K562 (cell line): ENCODE results near the gene SLC12A3. TPM values are rescaled to one million over a fixed set of nuclear protein-coding genes. Genes with fewer than 3 reads are reported as not detected.

Source experiments
- ATAC-seq: fragments of 200-7000 bp; cut with Tn5 transposase; 3 replicates; pipeline ENCODE4 v1.9.1; 2020; ENCODE audit warnings: moderate library complexity
- BruUV-seq: library from RNA; stranded (reverse); fragments of 400-500 nt; replicated peaks from 2 replicates; lab custom pipeline; 2021; lab: Mats Ljungman, UMichigan
- CTCF ChIA-PET: fragments of 300-600 bp; formaldehyde crosslinking; extraction: SDS; loops from one replicate; lab custom pipeline; 2021; ENCODE audit warnings: low intra/inter-chr PET ratio; lab: Yijun Ruan, JAX
- POLR2A ChIA-PET: fragments of 300-600, 350-650 bp; sonication (Branson Sonifier 250); formaldehyde crosslinking; extraction: SDS; loops from one replicate; lab custom pipeline; 2021; ENCODE audit warnings: antibody characterized with exemption, inconsistent platforms; lab: Yijun Ruan, JAX
- DNase-seq, 4 experiments: peaks; one replicate each; pipeline versions ENCODE4 v3.0.0 to v3.0.0-alpha.2; 2011 to 2018; ENCODE audit warnings: low spot score in 3 of 4, mixed read lengths in 3 of 4; ENCODE audit errors: extremely low read depth in 1 of 4
- FAIRE-seq: peaks from 2 replicates; lab custom pipeline; 2011; peaks lifted over from hg19 to GRCh38; lab: Jason Lieb, UNC
- H2AFZ ChIP-seq: 2 replicates; pipeline ENCODE4 v1.6.0; 2011; ENCODE audit warnings: low read depth, low read length, control low read depth, inconsistent platforms
- H3K27ac ChIP-seq: fragments of 200-600 bp; 3 replicates; pipeline ENCODE4 v1.8.0; 2011; ENCODE audit warnings: low read depth, mild to moderate bottlenecking, control low read depth, inconsistent platforms, low read length, moderate library complexity, mixed read lengths; ENCODE audit errors: extremely low read depth
- H3K27me3 ChIP-seq, 2 experiments: fragments of 300-600 bp in 1 of 2; 2 replicates in 1 of 2; 3 replicates in 1 of 2; pipeline versions ENCODE4 v1.6.0 to v1.8.0; 2011; ENCODE audit warnings: inconsistent platforms in 2 of 2, low read length in 2 of 2, mild to moderate bottlenecking in 1 of 2, mixed read lengths in 1 of 2, moderate library complexity in 1 of 2; ENCODE audit not compliant: control insufficient read depth in 2 of 2, insufficient read depth in 2 of 2
- H3K36me3 ChIP-seq: fragments of 300-600 bp; 3 replicates; pipeline ENCODE4 v1.8.0; 2011; ENCODE audit warnings: mild to moderate bottlenecking, low read length, inconsistent platforms; ENCODE audit not compliant: control insufficient read depth, insufficient read depth
- H3K4me1 ChIP-seq, 2 experiments: fragments of 200-600 bp in 1 of 2; replicated peaks in 1 of 2; 2 replicates in 1 of 2; 3 replicates in 1 of 2; pipeline versions ENCODE4 v1.5.1 to v1.8.0; 2011; ENCODE audit warnings: inconsistent platforms in 2 of 2, low read length in 2 of 2, mild to moderate bottlenecking in 1 of 2, mixed read lengths in 1 of 2, moderate library complexity in 1 of 2; ENCODE audit not compliant: control insufficient read depth in 2 of 2, insufficient read depth in 2 of 2
- H3K4me2 ChIP-seq: 2 replicates; pipeline ENCODE4 v1.6.1; 2011; ENCODE audit warnings: low read length, control low read depth, inconsistent platforms, mixed read lengths; ENCODE audit not compliant: insufficient read depth
- H3K4me3 ChIP-seq: fragments of 200-600 bp; sonication (generic), shearing (Covaris generic); 2 replicates; pipeline ENCODE4 v1.5.1; 2016; ENCODE audit warnings: control low read depth, inconsistent platforms
- H3K79me2 ChIP-seq: fragments of 200-600 bp; 3 replicates; pipeline ENCODE4 v1.8.0; 2011; ENCODE audit warnings: low read length, inconsistent platforms; ENCODE audit not compliant: control insufficient read depth, insufficient read depth
- H3K9ac ChIP-seq, 2 experiments: 2 replicates each; pipeline versions ENCODE4 v1.6.0 to v1.6.1; 2011; ENCODE audit warnings: low read depth in 2 of 2, low read length in 2 of 2, control low read depth in 1 of 2, inconsistent platforms in 1 of 2, mild to moderate bottlenecking in 1 of 2, mixed read lengths in 1 of 2; ENCODE audit not compliant: insufficient read depth in 1 of 2
- H3K9me1 ChIP-seq: one replicate; pipeline ENCODE4 v1.6.0; 2011; ENCODE audit warnings: inconsistent platforms, mild to moderate bottlenecking, low read length, moderate library complexity; ENCODE audit not compliant: control insufficient read depth, insufficient read depth
- H3K9me3 ChIP-seq: replicated peaks from 2 replicates; pipeline ENCODE4 v1.5.1; 2011; ENCODE audit warnings: low read depth, low read length, inconsistent platforms; ENCODE audit not compliant: control insufficient read depth, insufficient read depth
- H4K20me1 ChIP-seq: replicated peaks from 2 replicates; pipeline ENCODE4 v1.6.1; 2011; ENCODE audit warnings: low read length, inconsistent platforms, mixed read lengths; ENCODE audit not compliant: control insufficient read depth, insufficient read depth
- NFRKB ChIP-seq: fragments of 450-650 bp; IDR thresholded peaks from 2 replicates; pipeline ENCODE4 v1.6.1; 2016; ENCODE audit warnings: low read depth
- RBBP5 ChIP-seq: fragments of 200-600 bp; sonication (generic); IDR thresholded peaks from 2 replicates; pipeline ENCODE4 v1.6.1; 2012; ENCODE audit warnings: borderline replicate concordance, mild to moderate bottlenecking, low read length, control low read depth, inconsistent platforms; ENCODE audit not compliant: insufficient read depth, poor library complexity, severe bottlenecking
- WGBS: fragments of 100-300 bp; shearing (Covaris generic); methylation state at CpG from one replicate; pipeline ENCODE4 v1.1.6; 2016; ENCODE audit warnings: low coverage, mixed read lengths; ENCODE audit not compliant: insufficient coverage; ENCODE audit errors: missing lambda C conversion rate; 5-methylcytosine and 5-hydroxymethylcytosine counted together
- in situ Hi-C: fragments of 300-500 bp; cut with MboI; formaldehyde crosslinking; loops from 4 replicates; pipeline ENCODE4 v1.15.0; 2018; ENCODE audit warnings: inconsistent platforms, mixed read lengths
- intact Hi-C: fragments of 100-400 bp; cut with micrococcal nuclease; formaldehyde crosslinking; loops from 2 replicates; pipeline ENCODE4 v1.14.2; 2022
- polyA plus RNA-seq, 8 experiments: library from polyadenylated mRNA; depleted of rRNA in 4 of 8; stranded (reverse) in 5 of 8; unstranded in 3 of 8; fragments of >200 nt; fragmentation: Nextera tagmentation in 2 of 8; fragmentation: Illumina TruSeq in 1 of 8; extraction: Ambion mirVana in 2 of 8; extraction: Trizol in 1 of 8; gene quantifications; 2 replicates each; pipeline versions ENCODE4 v1.2.1 to v1.2.3, GENCODE V29; 2011 to 2014; ENCODE audit warnings: inconsistent platforms in 1 of 8, missing spikeins in 1 of 8
- total RNA-seq, 7 experiments: library from RNA; depleted of rRNA in 6 of 7; stranded (reverse); fragments of >200 nt in 6 of 7; fragmentation: Illumina TruSeq in 2 of 7; extraction: Trizol in 2 of 7; gene quantifications; 2 replicates each; pipeline versions ENCODE4 v1.2.1 to v1.2.3, GENCODE V29; 2011 to 2021; ENCODE audit warnings: low replicate concordance in 1 of 7
- TF ChIP-seq, protein P1 (sequence below): fragments of 250-450 bp; sonication (Bioruptor Pico); IDR thresholded peaks from 2 replicates; pipeline ENCODE4 v1.5.1; 2021; ENCODE audit warnings: mild to moderate bottlenecking

Gene SLC12A3
- total and polyA plus RNA-seq, 9 of the 15 experiments (the other 6 are each of a cell fraction or from before 2014, with no cell fraction given) = not detected

DNA sequence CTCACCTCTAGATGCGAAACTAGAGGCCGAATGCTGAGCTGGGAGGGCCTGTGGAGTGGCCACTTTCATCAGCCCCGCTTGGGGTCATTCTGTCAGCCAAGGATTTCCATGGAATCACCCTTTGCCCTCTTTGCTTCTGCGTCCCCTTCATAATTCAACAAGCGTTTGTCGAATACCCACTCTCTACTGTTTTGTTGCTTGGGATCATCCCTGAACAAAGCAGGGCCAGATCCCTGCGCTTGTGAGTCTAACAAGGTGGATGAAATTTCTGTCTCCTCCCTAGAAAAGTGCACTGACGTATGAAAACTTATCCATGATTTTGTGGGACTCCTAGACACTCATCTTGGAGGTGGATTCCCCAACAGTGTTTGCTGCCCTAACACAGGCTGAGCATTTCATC is 3.3 kb upstream of the SLC12A3 start:
- Histone ChIP-seq H4K20me1 (no peaks in the 10 kb centered on the region; the same call in 1 of the 2 replicates), H3K9me3 (no peaks in the 10 kb centered on the region), H3K27ac (no peak overlapping the region), H3K9me1 (no peaks in the 10 kb centered on the region), H3K4me2 (no peak overlapping the region), H3K4me3 (no peak overlapping the region), H3K9ac (no peak overlapping the region), H3K36me3 (no peaks in the 10 kb centered on the region), H2AFZ (no peak overlapping the region), H3K27me3 (peaks cover 0 to 13% of the 10 kb centered on the region in 2 experiments; a peak in 3 of 5 replicates), H3K79me2 (no peaks in the 10 kb centered on the region), H3K4me1 (peaks cover 2 to 7% of the 10 kb centered on the region in 2 experiments; a peak in 2 of 5 replicates)
- FAIRE-seq (no peak), ATAC-seq (no peak), DNase-seq (no peak)
- CTCF ChIA-PET = no interaction called here
- intact Hi-C loops (loop anchor here (1.0 kb wide), 1 partner anchor 14 kb away; no protein-coding TSS in a partner anchor), in situ Hi-C loops (loop anchor here (10.0 kb wide), 1 partner anchor 277 kb away; the partner anchor contains the start of gene MT3)
- POLR2A ChIA-PET = interaction anchor here (0.6 kb wide), 1 partner anchor 571 kb away, joined by 3 read pairs; no protein-coding TSS in a partner anchor
- TF ChIP-seq RBBP5 (peak; percentile 9), NFRKB (no peak)
- TF ChIP-seq, protein P1, sequence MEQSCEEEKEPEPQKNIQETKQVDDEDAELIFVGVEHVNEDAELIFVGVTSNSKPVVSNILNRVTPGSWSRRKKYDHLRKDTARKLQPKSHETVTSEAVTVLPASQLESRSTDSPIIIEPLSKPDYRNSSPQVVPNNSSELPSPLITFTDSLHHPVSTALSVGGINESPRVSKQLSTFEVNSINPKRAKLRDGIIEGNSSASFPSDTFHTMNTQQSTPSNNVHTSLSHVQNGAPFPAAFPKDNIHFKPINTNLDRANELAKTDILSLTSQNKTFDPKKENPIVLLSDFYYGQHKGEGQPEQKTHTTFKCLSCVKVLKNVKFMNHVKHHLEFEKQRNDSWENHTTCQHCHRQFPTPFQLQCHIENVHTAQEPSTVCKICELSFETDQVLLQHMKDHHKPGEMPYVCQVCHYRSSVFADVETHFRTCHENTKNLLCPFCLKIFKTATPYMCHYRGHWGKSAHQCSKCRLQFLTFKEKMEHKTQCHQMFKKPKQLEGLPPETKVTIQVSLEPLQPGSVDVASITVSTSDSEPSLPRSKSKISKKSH (CRISPR knock-in tag) = no peak
- no TSS peak for BruUV-seq
- 37% methylated on average over 8 of the region's 8 CpGs for WGBS
